Endothelial cell of umbilical vein (primary cell): ENCODE data around the gene CC2D2B. TPM values are rescaled to one million over a fixed set of nuclear protein-coding genes. Genes with fewer than 3 reads are reported as not detected.
"Not testable (repeated sequence)": the region's sequence is repeated elsewhere in the genome, so short reads cannot be mapped to it uniquely, and the experiment has no call there.

Experiments used
- BruUV-seq: library from RNA; stranded (reverse); fragments of 400-500 nt; replicated peaks from 2 replicates; lab custom pipeline; 2021; lab: Mats Ljungman, UMichigan
- CTCF ChIA-PET: fragments of 300-600, 350-600 bp; sonication (Branson Sonifier 250); formaldehyde crosslinking; loops from one replicate; lab custom pipeline; 2021; ENCODE audit warnings: antibody characterized with exemption, inconsistent platforms; lab: Charles Lee
- POLR2A ChIA-PET: fragments of 300-600, 350-600 bp; sonication (Branson Sonifier 250); formaldehyde crosslinking; loops from one replicate; lab custom pipeline; 2021; ENCODE audit warnings: antibody characterized with exemption, inconsistent platforms; lab: Charles Lee
- DNase-seq: peaks from one replicate; pipeline ENCODE4 v3.0.0-alpha.2; 2011; ENCODE audit warnings: low read depth, low spot score
- FAIRE-seq: peaks from 2 replicates; lab custom pipeline; 2011; peaks lifted over from hg19 to GRCh38; lab: Jason Lieb, UNC
- H2AFZ ChIP-seq: 2 replicates; pipeline ENCODE4 v1.6.0; 2012; ENCODE audit warnings: low read depth, low read length, control low read depth, inconsistent platforms
- H3K27ac ChIP-seq: 2 replicates; pipeline ENCODE4 v1.5.1; 2011; ENCODE audit warnings: low read depth, mild to moderate bottlenecking, control low read depth, low read length, moderate library complexity; ENCODE audit not compliant: insufficient read depth
- H3K27me3 ChIP-seq, 2 experiments: 2 replicates each; pipeline versions ENCODE4 v1.6.0 to v1.6.1; 2011; ENCODE audit warnings: low read length in 2 of 2, mixed read lengths in 1 of 2; ENCODE audit not compliant: control insufficient read depth in 2 of 2, insufficient read depth in 2 of 2
- H3K36me3 ChIP-seq, 2 experiments: 2 replicates in 1 of 2; 3 replicates in 1 of 2; pipeline ENCODE4 v1.5.1; 2011; ENCODE audit warnings: low read length in 2 of 2, mild to moderate bottlenecking in 1 of 2, moderate library complexity in 1 of 2; ENCODE audit not compliant: control insufficient read depth in 2 of 2, insufficient read depth in 2 of 2; ENCODE audit errors: extremely low read depth in 1 of 2
- H3K4me1 ChIP-seq: 3 replicates; pipeline ENCODE4 v1.5.1; 2011; ENCODE audit warnings: mild to moderate bottlenecking, low read length; ENCODE audit not compliant: control insufficient read depth, insufficient read depth; ENCODE audit errors: extremely low read depth
- H3K4me2 ChIP-seq: 2 replicates; pipeline ENCODE4 v1.6.1; 2011; ENCODE audit warnings: low read length, control low read depth, mixed read lengths; ENCODE audit not compliant: insufficient read depth
- H3K4me3 ChIP-seq, 3 experiments: fragments of 200-600 bp in 1 of 3; sonication (generic), shearing (Covaris generic) in 1 of 3; replicated peaks in 1 of 3; 2 replicates each; pipeline ENCODE4 v1.5.1; 2011 to 2016; ENCODE audit warnings: control low read depth in 3 of 3, low read length in 3 of 3, mild to moderate bottlenecking in 2 of 3, inconsistent platforms in 1 of 3, low read depth in 1 of 3, moderate library complexity in 1 of 3; ENCODE audit not compliant: insufficient read depth in 1 of 3
- H3K79me2 ChIP-seq: 2 replicates; pipeline ENCODE4 v1.6.0; 2012; ENCODE audit warnings: low read length, inconsistent platforms; ENCODE audit not compliant: control insufficient read depth, insufficient read depth
- H3K9ac ChIP-seq: replicated peaks from 2 replicates; pipeline ENCODE3; 2011; ENCODE audit warnings: low read length, control low read depth; ENCODE audit not compliant: insufficient read depth; ENCODE audit errors: extremely low read depth
- H3K9me1 ChIP-seq: replicated peaks from 3 replicates; pipeline ENCODE4 v1.6.0; 2011; ENCODE audit warnings: mild to moderate bottlenecking, low read length; ENCODE audit not compliant: control insufficient read depth, insufficient read depth; ENCODE audit errors: extremely low read depth
- H3K9me3 ChIP-seq: replicated peaks from 2 replicates; pipeline ENCODE4 v1.5.1; 2012; ENCODE audit warnings: low read length, inconsistent platforms; ENCODE audit not compliant: control insufficient read depth, insufficient read depth
- H4K20me1 ChIP-seq: replicated peaks from 2 replicates; pipeline ENCODE3; 2011; ENCODE audit warnings: mild to moderate bottlenecking, low read length; ENCODE audit not compliant: control insufficient read depth, insufficient read depth; ENCODE audit errors: extremely low read depth
- EZH2 ChIP-seq: IDR thresholded peaks from 2 replicates; pipeline ENCODE4 v1.6.1; 2012; ENCODE audit warnings: borderline replicate concordance, low read depth, mild to moderate bottlenecking, moderate library complexity, low read length, inconsistent platforms; ENCODE audit not compliant: severe bottlenecking
- FOS ChIP-seq: IDR thresholded peaks from 2 replicates; pipeline ENCODE4 v1.6.1; 2011; ENCODE audit warnings: mild to moderate bottlenecking, low read length, moderate library complexity, borderline replicate concordance; ENCODE audit not compliant: insufficient read depth
- GATA2 ChIP-seq: IDR thresholded peaks from 2 replicates; pipeline ENCODE4 v1.7.0; 2011; ENCODE audit warnings: low read depth, mild to moderate bottlenecking, moderate library complexity, mixed read lengths, low read length; ENCODE audit not compliant: insufficient read length, insufficient read depth
- JUN ChIP-seq: IDR thresholded peaks from 2 replicates; pipeline ENCODE4 v1.6.1; 2011; ENCODE audit warnings: borderline replicate concordance, low read depth; ENCODE audit not compliant: insufficient read length, insufficient read depth
- MYC ChIP-seq: IDR thresholded peaks from one replicate; pipeline ENCODE4 v1.6.1; 2011; ENCODE audit warnings: mild to moderate bottlenecking, low read depth, low read length
- POLR2A ChIP-seq: IDR thresholded peaks from 2 replicates; pipeline ENCODE4 v1.6.1; 2012; ENCODE audit warnings: low read depth, mild to moderate bottlenecking, control low read depth, low read length
- POLR2AphosphoS5 ChIP-seq: IDR thresholded peaks from 2 replicates; pipeline ENCODE4 v1.6.1; 2012; ENCODE audit warnings: low read depth, mild to moderate bottlenecking, control low read depth, low read length, moderate library complexity; ENCODE audit not compliant: insufficient read depth
- dilution Hi-C: fragments of 300-500 bp; cut with MboI; formaldehyde crosslinking; loops from one replicate; pipeline ENCODE4 v1.15.0; 2019; ENCODE audit warnings: low sequenced_read_pairs; ENCODE audit not compliant: extremely low pct_ligation_motif_present
- intact Hi-C: fragments of 100-400 bp; cut with micrococcal nuclease; formaldehyde crosslinking; loops from one replicate; pipeline ENCODE4 v1.10.0; 2022
- polyA plus RNA-seq, 4 experiments: library from polyadenylated mRNA; depleted of rRNA in 3 of 4; stranded (reverse) in 3 of 4; unstranded in 1 of 4; fragments of >200 nt; gene quantifications; 2 replicates each; pipeline versions ENCODE4 v1.2.1 to v1.2.3, GENCODE V29; 2011 to 2012; ENCODE audit warnings: missing spikeins in 1 of 4
- total RNA-seq: library from RNA; stranded (reverse); gene quantifications from 2 replicates; pipeline ENCODE4 v1.2.3, GENCODE V29; 2021
- TF ChIP-seq, protein P1 (sequence below): IDR thresholded peaks from 2 replicates; pipeline ENCODE4 v1.6.1; 2011; ENCODE audit not compliant: insufficient read depth, insufficient read length
- TF ChIP-seq, protein P2 (sequence below), 2 donors: IDR thresholded peaks; 1 replicate in 1 of 2; 2 replicates in 1 of 2; pipeline ENCODE4 v1.5.1; 2011; ENCODE audit warnings: low read length in 2 of 2, mild to moderate bottlenecking in 2 of 2, moderate library complexity in 2 of 2, control low read depth in 1 of 2, inconsistent platforms in 1 of 2, low read depth in 1 of 2; ENCODE audit not compliant: insufficient read depth in 1 of 2; ENCODE audit errors: extremely low read depth in 1 of 2

Gene CC2D2B
- total and polyA plus RNA-seq, 2 donors (not counting 3 experiments of a cell fraction or from before 2014, with no cell fraction given) = 0.21 to 1.2 TPM

DNA sequence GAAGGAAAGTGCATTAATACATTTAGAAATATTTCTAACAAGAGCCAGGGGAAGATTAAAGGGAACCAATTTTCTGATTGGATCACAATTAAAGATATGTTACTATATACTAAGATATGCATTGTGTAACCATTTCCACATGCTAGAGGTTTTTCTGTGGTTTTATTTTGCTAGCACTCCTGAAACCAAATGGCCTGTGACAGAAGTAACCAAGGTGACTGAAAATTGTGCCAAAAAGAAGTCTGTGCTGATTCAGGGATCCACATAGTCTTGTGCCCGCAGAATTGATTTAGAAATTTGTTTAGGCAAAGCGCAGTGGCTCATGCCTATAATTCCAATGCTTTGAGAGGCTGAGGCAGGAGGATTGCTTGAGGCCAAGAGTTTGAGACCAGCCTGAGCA lies 1.8 kb downstream of the CC2D2B start:
- ChIA-PET CTCF (no interaction called here), POLR2A (no interaction called here)
- Histone ChIP-seq H3K9ac (no peak overlapping the region), H4K20me1 (no peaks in the 10 kb centered on the region), H3K36me3 (no peaks in the 10 kb centered on the region), H3K9me1 (no peaks in the 10 kb centered on the region), H2AFZ (no peak overlapping the region), H3K27ac (no peak overlapping the region), H3K4me3 (no peak overlapping the region), H3K4me1 (peaks cover 4% of the 10 kb centered on the region), H3K4me2 (no peak overlapping the region), H3K9me3 (no peaks in the 10 kb centered on the region), H3K79me2 (no peaks in the 10 kb centered on the region), H3K27me3 (peaks cover 0 to 1% of the 10 kb centered on the region in 2 experiments)
- FAIRE-seq (no peak), DNase-seq (no peak)
- no TSS peak for BruUV-seq
- intact Hi-C loops = loop anchor here (5.0 kb wide), 4 partner anchors 133 to 383 kb away; partner anchors contain the start of genes CCNJ and ZNF518A
- TF ChIP-seq MYC (no peak), POLR2A (no peak), FOS (no peak), JUN (no peak), EZH2 (no peak), GATA2 (no peak), POLR2AphosphoS5 (no peak)
- TF ChIP-seq, protein P1, sequence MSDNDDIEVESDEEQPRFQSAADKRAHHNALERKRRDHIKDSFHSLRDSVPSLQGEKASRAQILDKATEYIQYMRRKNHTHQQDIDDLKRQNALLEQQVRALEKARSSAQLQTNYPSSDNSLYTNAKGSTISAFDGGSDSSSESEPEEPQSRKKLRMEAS = no peak
- TF ChIP-seq, protein P2, sequence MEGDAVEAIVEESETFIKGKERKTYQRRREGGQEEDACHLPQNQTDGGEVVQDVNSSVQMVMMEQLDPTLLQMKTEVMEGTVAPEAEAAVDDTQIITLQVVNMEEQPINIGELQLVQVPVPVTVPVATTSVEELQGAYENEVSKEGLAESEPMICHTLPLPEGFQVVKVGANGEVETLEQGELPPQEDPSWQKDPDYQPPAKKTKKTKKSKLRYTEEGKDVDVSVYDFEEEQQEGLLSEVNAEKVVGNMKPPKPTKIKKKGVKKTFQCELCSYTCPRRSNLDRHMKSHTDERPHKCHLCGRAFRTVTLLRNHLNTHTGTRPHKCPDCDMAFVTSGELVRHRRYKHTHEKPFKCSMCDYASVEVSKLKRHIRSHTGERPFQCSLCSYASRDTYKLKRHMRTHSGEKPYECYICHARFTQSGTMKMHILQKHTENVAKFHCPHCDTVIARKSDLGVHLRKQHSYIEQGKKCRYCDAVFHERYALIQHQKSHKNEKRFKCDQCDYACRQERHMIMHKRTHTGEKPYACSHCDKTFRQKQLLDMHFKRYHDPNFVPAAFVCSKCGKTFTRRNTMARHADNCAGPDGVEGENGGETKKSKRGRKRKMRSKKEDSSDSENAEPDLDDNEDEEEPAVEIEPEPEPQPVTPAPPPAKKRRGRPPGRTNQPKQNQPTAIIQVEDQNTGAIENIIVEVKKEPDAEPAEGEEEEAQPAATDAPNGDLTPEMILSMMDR (IDR thresholded peaks at IDR 0.05; ENCODE audit: extremely low read depth in 1 of 2, insufficient read depth in 1 of 2, low read depth in 1 of 2, low read length in 2 of 2) = no peak
- dilution Hi-C loops = no loop called here

DNA sequence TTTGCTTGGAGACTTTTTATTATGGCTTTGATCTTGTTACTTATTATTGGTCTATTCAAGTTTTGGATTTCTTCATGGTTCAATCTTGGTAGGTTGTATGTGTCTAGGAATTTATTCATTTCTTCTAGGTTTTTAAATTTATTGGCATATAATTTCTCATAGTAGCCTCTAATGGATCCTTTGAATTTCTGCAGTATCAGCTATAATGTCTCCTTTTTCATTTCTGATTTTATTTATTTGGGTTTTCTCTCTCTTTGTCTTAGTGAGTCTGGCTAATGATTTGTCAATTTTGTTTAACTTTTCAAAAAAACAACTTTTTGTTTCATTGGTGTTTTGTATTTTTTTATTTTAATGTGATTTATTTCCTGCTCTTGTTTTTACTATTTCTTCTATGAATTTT lies 8.3 kb downstream of the CC2D2B start:
- H4K20me1 ChIP-seq, BruUV-seq, H2AFZ ChIP-seq, FAIRE-seq, intact Hi-C loops, H3K36me3 ChIP-seq, H3K9me3 ChIP-seq, H3K27ac ChIP-seq, H3K79me2 ChIP-seq, DNase-seq, H3K27me3 ChIP-seq, CTCF ChIA-PET, POLR2A ChIA-PET, H3K4me3 ChIP-seq, H3K4me1 ChIP-seq, H3K9me1 ChIP-seq, dilution Hi-C loops, H3K4me2 ChIP-seq, H3K9ac ChIP-seq: not testable (repeated sequence)
